Measurements from ENCODE around the gene PDCD1.

- TF ChIP-seq, protein P1, sequence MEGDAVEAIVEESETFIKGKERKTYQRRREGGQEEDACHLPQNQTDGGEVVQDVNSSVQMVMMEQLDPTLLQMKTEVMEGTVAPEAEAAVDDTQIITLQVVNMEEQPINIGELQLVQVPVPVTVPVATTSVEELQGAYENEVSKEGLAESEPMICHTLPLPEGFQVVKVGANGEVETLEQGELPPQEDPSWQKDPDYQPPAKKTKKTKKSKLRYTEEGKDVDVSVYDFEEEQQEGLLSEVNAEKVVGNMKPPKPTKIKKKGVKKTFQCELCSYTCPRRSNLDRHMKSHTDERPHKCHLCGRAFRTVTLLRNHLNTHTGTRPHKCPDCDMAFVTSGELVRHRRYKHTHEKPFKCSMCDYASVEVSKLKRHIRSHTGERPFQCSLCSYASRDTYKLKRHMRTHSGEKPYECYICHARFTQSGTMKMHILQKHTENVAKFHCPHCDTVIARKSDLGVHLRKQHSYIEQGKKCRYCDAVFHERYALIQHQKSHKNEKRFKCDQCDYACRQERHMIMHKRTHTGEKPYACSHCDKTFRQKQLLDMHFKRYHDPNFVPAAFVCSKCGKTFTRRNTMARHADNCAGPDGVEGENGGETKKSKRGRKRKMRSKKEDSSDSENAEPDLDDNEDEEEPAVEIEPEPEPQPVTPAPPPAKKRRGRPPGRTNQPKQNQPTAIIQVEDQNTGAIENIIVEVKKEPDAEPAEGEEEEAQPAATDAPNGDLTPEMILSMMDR (IDR thresholded peaks at IDR 0.05) = no peak
- no peak for TF ChIP-seq POLR2A (IDR thresholded peaks at IDR 0.05)
Observed at GRCh38 chr2:241860184-241861078, 1.7 kb upstream of the PDCD1 start.

All from thyroid gland (tissue), 4 donors.